ENCODE data around the gene OR13F1. TPM values are rescaled to one million over a fixed set of nuclear protein-coding genes. Genes with fewer than 3 reads are reported as not detected.
"Not testable (repeated sequence)": the region's sequence is repeated elsewhere in the genome, so short reads cannot be mapped to it uniquely, and the experiment has no call there.

Gene OR13F1
- polyA plus RNA-seq (2013, experiment 1 of 2): not detected
- not detected for polyA plus RNA-seq (2013, experiment 2 of 2)

DNA sequence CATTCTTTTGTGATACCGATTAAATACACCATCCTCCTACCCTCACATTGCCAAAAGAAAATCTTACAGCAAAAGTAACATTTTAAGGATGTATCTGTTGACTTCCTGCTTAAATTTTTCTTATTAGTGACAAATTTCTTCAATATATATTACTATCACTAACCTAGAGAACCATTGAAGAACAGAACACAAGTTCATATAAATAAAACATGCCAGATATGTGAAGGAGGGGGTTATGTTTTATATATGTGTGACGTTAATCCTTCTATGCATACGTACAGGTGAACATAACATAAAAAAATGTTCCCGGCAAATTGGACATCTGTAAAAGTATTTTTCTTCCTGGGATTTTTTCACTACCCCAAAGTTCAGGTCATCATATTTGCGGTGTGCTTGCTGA is at the start of gene OR13F1:
TSS of gene OR13F1 (plus strand) at position 301 of the 400 bp plus-strand sequence. CDS start at position 301, 0 bp downstream.
- H3K27ac ChIP-seq (ENCODE audit: low read depth, low read length, severe bottlenecking): no peak within 1 kb of the TSS
- H3K36me3 ChIP-seq (ENCODE audit: control insufficient read depth, insufficient read depth, low read length): no peaks in the 10 kb centered on the region
- no peaks in the 10 kb centered on the region for H3K4me1 ChIP-seq (ENCODE audit: control insufficient read depth, insufficient read depth, low read length, poor library complexity, severe bottlenecking)
- H3K9me3 ChIP-seq (ENCODE audit: control insufficient read depth, low read length): no peaks in the 10 kb centered on the region
- 88 to 93% methylated on average over 3 of the region's 5 CpGs for WGBS, 2 experiments (ENCODE audit: insufficient coverage in 2 of 2)
- H3K4me3 ChIP-seq (ENCODE audit: extremely low read depth, insufficient read depth, low read length, poor library complexity, severe bottlenecking): no peak within 1 kb of the TSS

DNA sequence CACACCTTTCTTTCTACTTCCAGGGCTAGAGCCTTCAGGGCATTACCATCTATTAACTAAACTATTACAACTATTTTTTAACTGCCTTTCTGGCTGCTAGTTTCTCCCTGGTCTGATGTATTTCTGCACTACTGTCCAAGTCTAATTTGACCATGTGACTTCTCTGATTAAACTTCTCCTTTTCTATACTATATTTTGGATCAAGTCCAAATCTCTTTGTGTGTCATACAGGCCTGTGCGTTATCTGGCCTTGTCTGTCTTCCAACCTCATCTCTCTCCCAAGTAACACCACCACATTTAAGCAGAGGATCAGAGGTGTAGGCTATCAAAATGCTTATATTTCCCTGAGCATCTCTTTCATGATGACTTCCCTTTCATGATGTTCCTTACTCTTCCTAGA is 47.2 kb upstream of the OR13F1 start:
- Histone ChIP-seq H3K27ac (ENCODE audit: low read depth, low read length, severe bottlenecking) (no peak overlapping the region), H3K36me3 (ENCODE audit: control insufficient read depth, insufficient read depth, low read length) (no peaks in the 10 kb centered on the region), H3K4me1 (ENCODE audit: control insufficient read depth, insufficient read depth, low read length, poor library complexity, severe bottlenecking) (no peaks in the 10 kb centered on the region), H3K4me3 (ENCODE audit: extremely low read depth, insufficient read depth, low read length, poor library complexity, severe bottlenecking) (no peak overlapping the region), H3K9me3 (ENCODE audit: control insufficient read depth, low read length) (no peaks in the 10 kb centered on the region)
- 60% methylated on average over 1 of the region's 1 CpG; no CpG with 5 or more reads in 1 of the 2 experiments for WGBS, 2 experiments (ENCODE audit: insufficient coverage in 2 of 2)

GRCh38 chr9:104463864-104464263 is 40.2 kb upstream of the OR13F1 start:
- Histone ChIP-seq H3K27ac (ENCODE audit: low read depth, low read length, severe bottlenecking) (no peak overlapping the region), H3K36me3 (ENCODE audit: control insufficient read depth, insufficient read depth, low read length) (no peaks in the 10 kb centered on the region), H3K4me1 (ENCODE audit: control insufficient read depth, insufficient read depth, low read length, poor library complexity, severe bottlenecking) (no peaks in the 10 kb centered on the region), H3K9me3 (ENCODE audit: control insufficient read depth, low read length) (no peaks in the 10 kb centered on the region), H3K4me3 (ENCODE audit: extremely low read depth, insufficient read depth, low read length, poor library complexity, severe bottlenecking) (no peak overlapping the region)

DNA sequence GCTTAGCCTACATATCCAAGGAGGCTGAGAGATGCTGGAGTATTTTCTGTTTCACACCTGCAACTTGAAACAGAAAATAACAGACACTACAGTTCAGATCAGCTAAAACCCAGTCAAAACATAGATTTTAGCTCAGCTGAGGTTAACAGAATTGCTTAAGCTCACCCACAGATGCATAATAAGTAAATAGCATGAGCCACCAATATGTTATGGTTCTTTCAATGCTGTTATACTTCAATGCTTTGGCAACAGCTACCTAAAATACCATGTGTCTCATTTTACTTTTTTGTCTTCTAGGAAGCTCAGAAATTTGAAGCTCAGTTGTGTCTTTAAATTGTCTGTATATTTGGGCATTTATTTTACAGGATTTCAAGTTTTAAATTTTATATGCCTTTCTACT is 35.8 kb upstream of the OR13F1 start:
- H3K4me3 ChIP-seq (ENCODE audit: extremely low read depth, insufficient read depth, low read length, poor library complexity, severe bottlenecking): no peak overlapping the region
- no peaks in the 10 kb centered on the region for H3K9me3 ChIP-seq (ENCODE audit: control insufficient read depth, low read length)
- no peaks in the 10 kb centered on the region for H3K4me1 ChIP-seq (ENCODE audit: control insufficient read depth, insufficient read depth, low read length, poor library complexity, severe bottlenecking)
- H3K36me3 ChIP-seq (ENCODE audit: control insufficient read depth, insufficient read depth, low read length): no peaks in the 10 kb centered on the region
- H3K27ac ChIP-seq (ENCODE audit: low read depth, low read length, severe bottlenecking): no peak overlapping the region

DNA sequence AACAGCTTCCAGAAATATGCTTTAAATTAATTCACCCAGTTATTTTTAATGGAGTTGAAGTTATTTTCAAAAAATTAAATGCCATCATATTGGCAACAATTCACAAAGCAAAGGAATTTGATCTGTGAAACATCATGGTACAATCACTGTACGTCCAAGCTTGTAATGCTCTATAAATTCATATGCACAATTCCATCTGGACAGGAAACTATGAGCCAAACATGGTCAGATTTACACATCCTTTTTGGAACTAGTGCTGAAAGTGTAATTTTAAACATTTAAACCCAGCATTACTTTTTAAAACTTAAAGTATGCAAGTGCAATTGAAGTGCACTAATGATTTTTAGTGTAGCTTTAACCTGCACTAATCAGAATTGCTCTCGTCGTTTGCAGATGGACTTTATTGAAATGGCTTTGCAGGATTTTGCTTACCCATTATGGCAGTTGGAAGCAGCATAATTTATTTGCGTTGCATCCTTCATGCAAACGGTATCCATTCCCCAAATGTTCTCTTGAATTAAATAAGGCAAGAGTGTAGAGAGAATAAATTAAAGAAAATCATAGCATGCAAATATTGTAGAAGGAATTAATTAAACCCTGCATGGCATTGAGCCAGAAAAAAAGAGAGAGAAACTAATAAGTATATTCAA is 21.0 kb upstream of the OR13F1 start:
- Histone ChIP-seq H3K4me1 (ENCODE audit: control insufficient read depth, insufficient read depth, low read length, poor library complexity, severe bottlenecking) (no peaks in the 10 kb centered on the region), H3K4me3 (ENCODE audit: extremely low read depth, insufficient read depth, low read length, poor library complexity, severe bottlenecking) (no peak overlapping the region), H3K27ac (ENCODE audit: low read depth, low read length, severe bottlenecking) (no peak overlapping the region), H3K9me3 (ENCODE audit: control insufficient read depth, low read length) (no peaks in the 10 kb centered on the region), H3K36me3 (ENCODE audit: control insufficient read depth, insufficient read depth, low read length) (no peaks in the 10 kb centered on the region)
- 60 to 72% methylated on average over 1 to 2 of the region's 5 CpGs for WGBS, 2 experiments (ENCODE audit: insufficient coverage in 2 of 2)

- Histone ChIP-seq H3K4me1 (ENCODE audit: control insufficient read depth, insufficient read depth, low read length, poor library complexity, severe bottlenecking) (no peaks in the 10 kb centered on the region), H3K27ac (ENCODE audit: low read depth, low read length, severe bottlenecking) (no peak overlapping the region), H3K36me3 (ENCODE audit: control insufficient read depth, insufficient read depth, low read length) (no peaks in the 10 kb centered on the region), H3K9me3 (ENCODE audit: control insufficient read depth, low read length) (no peaks in the 10 kb centered on the region), H3K4me3 (ENCODE audit: extremely low read depth, insufficient read depth, low read length, poor library complexity, severe bottlenecking) (no peak overlapping the region)
- WGBS, 2 experiments (ENCODE audit: insufficient coverage in 2 of 2): 76 to 88% methylated on average over 2 of the region's 2 CpGs
Observed at GRCh38 chr9:104485014-104485413, 19.0 kb upstream of the OR13F1 start.

DNA sequence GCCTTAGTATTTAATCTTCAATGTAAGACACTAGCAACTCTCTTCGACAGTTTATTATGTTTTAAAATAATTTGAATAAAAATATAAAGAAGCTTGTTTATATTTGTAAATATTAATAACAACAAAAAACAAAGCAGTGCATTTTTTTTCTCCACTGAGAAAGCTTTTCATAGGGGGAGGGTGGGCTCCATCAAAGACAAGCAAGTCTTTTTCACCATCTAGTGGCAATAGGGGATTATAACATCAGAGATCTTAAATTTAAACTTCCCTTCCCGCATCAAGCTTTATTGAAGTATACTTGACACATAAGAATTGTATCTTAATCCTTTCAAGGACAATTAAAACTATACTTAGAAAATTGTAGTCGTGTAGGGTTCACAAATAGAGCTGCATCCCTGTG is 9.3 kb upstream of the OR13F1 start:
- Histone ChIP-seq H3K36me3 (ENCODE audit: control insufficient read depth, insufficient read depth, low read length) (no peaks in the 10 kb centered on the region), H3K9me3 (ENCODE audit: control insufficient read depth, low read length) (no peaks in the 10 kb centered on the region), H3K27ac (ENCODE audit: low read depth, low read length, severe bottlenecking) (no peak overlapping the region), H3K4me3 (ENCODE audit: extremely low read depth, insufficient read depth, low read length, poor library complexity, severe bottlenecking) (no peak overlapping the region), H3K4me1 (ENCODE audit: control insufficient read depth, insufficient read depth, low read length, poor library complexity, severe bottlenecking) (no peaks in the 10 kb centered on the region)
- WGBS, 2 experiments (ENCODE audit: insufficient coverage in 2 of 2): no CpG with 5 or more reads among the region's 3 CpGs

GRCh38 chr9:104503440-104503839 is 623 bp upstream of the OR13F1 start:
- no peak overlapping the region for H3K27ac ChIP-seq (ENCODE audit: low read depth, low read length, severe bottlenecking)
- no peaks in the 10 kb centered on the region for H3K9me3 ChIP-seq (ENCODE audit: control insufficient read depth, low read length)
- H3K36me3 ChIP-seq (ENCODE audit: control insufficient read depth, insufficient read depth, low read length): no peaks in the 10 kb centered on the region
- no peaks in the 10 kb centered on the region for H3K4me1 ChIP-seq (ENCODE audit: control insufficient read depth, insufficient read depth, low read length, poor library complexity, severe bottlenecking)
- H3K4me3 ChIP-seq (ENCODE audit: extremely low read depth, insufficient read depth, low read length, poor library complexity, severe bottlenecking): no peak overlapping the region

- no peaks in the 10 kb centered on the region for H3K4me1 ChIP-seq (ENCODE audit: control insufficient read depth, insufficient read depth, low read length, poor library complexity, severe bottlenecking)
- no peak overlapping the region for H3K4me3 ChIP-seq (ENCODE audit: extremely low read depth, insufficient read depth, low read length, poor library complexity, severe bottlenecking)
- no peaks in the 10 kb centered on the region for H3K36me3 ChIP-seq (ENCODE audit: control insufficient read depth, insufficient read depth, low read length)
- no peak overlapping the region for H3K27ac ChIP-seq (ENCODE audit: low read depth, low read length, severe bottlenecking)
- H3K9me3 ChIP-seq (ENCODE audit: control insufficient read depth, low read length): no peaks in the 10 kb centered on the region
Observed at GRCh38 chr9:104506565-104506964, 2.5 kb downstream of the OR13F1 start.

- no peaks in the 10 kb centered on the region for H3K4me1 ChIP-seq (ENCODE audit: control insufficient read depth, insufficient read depth, low read length, poor library complexity, severe bottlenecking)
- no peak overlapping the region for H3K27ac ChIP-seq (ENCODE audit: low read depth, low read length, severe bottlenecking)
- no peak overlapping the region for H3K4me3 ChIP-seq (ENCODE audit: extremely low read depth, insufficient read depth, low read length, poor library complexity, severe bottlenecking)
- 64 to 88% methylated on average over 3 to 4 of the region's 5 CpGs for WGBS, 2 experiments (ENCODE audit: insufficient coverage in 2 of 2)
- no peaks in the 10 kb centered on the region for H3K36me3 ChIP-seq (ENCODE audit: control insufficient read depth, insufficient read depth, low read length)
- no peaks in the 10 kb centered on the region for H3K9me3 ChIP-seq (ENCODE audit: control insufficient read depth, low read length)
Observed at GRCh38 chr9:104514901-104515300, 10.8 kb downstream of the OR13F1 start.

DNA sequence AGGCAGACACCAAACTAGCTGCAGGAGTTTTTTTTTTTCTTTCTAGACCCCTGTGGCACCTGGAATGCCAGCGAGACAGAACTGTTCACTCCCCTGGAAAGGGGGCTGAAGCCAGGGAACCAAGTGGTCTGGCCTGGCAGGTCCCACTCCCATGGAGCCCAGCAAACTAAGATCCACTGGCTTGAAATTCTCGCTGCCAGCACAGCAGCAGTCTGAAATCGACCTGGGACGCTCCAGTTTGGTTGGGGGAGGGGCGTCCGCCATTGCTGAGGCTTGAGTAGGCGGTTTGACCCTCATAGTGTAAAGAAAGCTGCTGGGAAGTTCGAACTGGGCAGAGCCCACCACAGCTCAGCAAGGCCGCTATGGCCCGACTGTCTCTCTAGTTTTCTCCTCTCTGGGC is 16.2 kb downstream of the OR13F1 start:
- WGBS, 2 experiments (ENCODE audit: insufficient coverage in 2 of 2): 85 to 86% methylated on average over 6 to 9 of the region's 10 CpGs
- not testable (repeated sequence) for H3K9me3 ChIP-seq (ENCODE audit: control insufficient read depth, low read length); H3K4me1 ChIP-seq (ENCODE audit: control insufficient read depth, insufficient read depth, low read length, poor library complexity, severe bottlenecking); H3K36me3 ChIP-seq (ENCODE audit: control insufficient read depth, insufficient read depth, low read length); H3K27ac ChIP-seq (ENCODE audit: low read depth, low read length, severe bottlenecking); H3K4me3 ChIP-seq (ENCODE audit: extremely low read depth, insufficient read depth, low read length, poor library complexity, severe bottlenecking)

- H3K4me3 ChIP-seq (ENCODE audit: extremely low read depth, insufficient read depth, low read length, poor library complexity, severe bottlenecking): no peak within 1 kb of the TSS
- H3K36me3 ChIP-seq (ENCODE audit: control insufficient read depth, insufficient read depth, low read length): no peaks in the 10 kb centered on the region
- no peaks in the 10 kb centered on the region for H3K4me1 ChIP-seq (ENCODE audit: control insufficient read depth, insufficient read depth, low read length, poor library complexity, severe bottlenecking)
- no peak within 1 kb of the TSS for H3K27ac ChIP-seq (ENCODE audit: low read depth, low read length, severe bottlenecking)
- H3K9me3 ChIP-seq (ENCODE audit: control insufficient read depth, low read length): no peaks in the 10 kb centered on the region
Observed at GRCh38 chr9:104527109-104527508, 23.0 kb downstream of the OR13F1 start, which contains the start of gene OR13C4. Gene OR13C4, minus strand, starts transcription at chr9:104527209. Its CDS starts 0 bp downstream, at chr9:104527209.

Measured in mesodermal cell (in vitro differentiated cells).